ENCODE measurements around the gene PCLO. TPM values are rescaled to one million over a fixed set of nuclear protein-coding genes. Genes with fewer than 3 reads are reported as not detected.

PCLO gene
- total RNA-seq, 4 donors from 2014 or later, result 4.9 to 7.4 (median 6.1) TPM

- TF ChIP-seq POLR2AphosphoS5 (IDR thresholded peaks at IDR 0.05) (no peak), EP300 (IDR thresholded peaks at IDR 0.05) (no peak), POLR2A (IDR thresholded peaks at IDR 0.05) (no peak), CTCF (IDR thresholded peaks at IDR 0.05) (no peak)
Observed at GRCh38 chr7:82789883-82790609, 372.6 kb downstream of the PCLO start.

GRCh38 chr7:82778021-82778420, 384.7 kb downstream of the PCLO start:
- H3K36me3 ChIP-seq, result no peaks in the 10 kb centered on the region
- no peaks in the 10 kb centered on the region for H3K9me3 ChIP-seq
- WGBS, result 9% methylated on average over 1 of the region's 1 CpG
- TF ChIP-seq POLR2AphosphoS5 (IDR thresholded peaks at IDR 0.05) (no peak), POLR2A (IDR thresholded peaks at IDR 0.05) (no peak), CTCF (IDR thresholded peaks at IDR 0.05) (no peak), EP300 (IDR thresholded peaks at IDR 0.05) (no peak)
- no peaks in the 10 kb centered on the region for H3K27me3 ChIP-seq
- H3K4me3 ChIP-seq, result no peak overlapping the region
- DNase-seq (ENCODE audit: low spot score in 2 of 2), result no peak
- no peaks in the 10 kb centered on the region for H3K4me1 ChIP-seq
- H3K27ac ChIP-seq, result no peak overlapping the region

More at GRCh38 chr7:82789883-82790609, 372.6 kb downstream of the PCLO start:
- H3K27ac ChIP-seq, result no peak overlapping the region
- no peaks in the 10 kb centered on the region for H3K27me3 ChIP-seq
- no peaks in the 10 kb centered on the region for H3K9me3 ChIP-seq
- H3K4me3 ChIP-seq, result no peak overlapping the region
- DNase-seq (ENCODE audit: low spot score in 2 of 2), result no peak
- WGBS, result 25% methylated on average over 5 of the region's 5 CpGs
- H3K36me3 ChIP-seq, result no peaks in the 10 kb centered on the region
- H3K4me1 ChIP-seq, result no peaks in the 10 kb centered on the region

- Histone ChIP-seq H3K27ac (no peak overlapping the region), H3K27me3 (no peaks in the 10 kb centered on the region), H3K4me1 (no peaks in the 10 kb centered on the region), H3K9me3 (no peaks in the 10 kb centered on the region), H3K4me3 (no peak overlapping the region), H3K36me3 (no peaks in the 10 kb centered on the region)
- DNase-seq (ENCODE audit: low spot score in 2 of 2), result no peak
- no peak for TF ChIP-seq POLR2A (IDR thresholded peaks at IDR 0.05)
- 85% methylated on average over 3 of the region's 3 CpGs for WGBS
Observed at GRCh38 chr7:82762880-82763279, 399.8 kb downstream of the PCLO start.

- Histone ChIP-seq H3K27ac (no peak overlapping the region), H3K4me3 (no peak overlapping the region), H3K4me1 (no peaks in the 10 kb centered on the region), H3K36me3 (no peaks in the 10 kb centered on the region), H3K9me3 (no peaks in the 10 kb centered on the region), H3K27me3 (no peaks in the 10 kb centered on the region)
- TF ChIP-seq POLR2AphosphoS5 (IDR thresholded peaks at IDR 0.05), result no peak
- TF ChIP-seq POLR2A (IDR thresholded peaks at IDR 0.05), result no peak
- TF ChIP-seq EP300 (IDR thresholded peaks at IDR 0.05), result no peak
- no peak for TF ChIP-seq CTCF (IDR thresholded peaks at IDR 0.05)
- no peak for DNase-seq (ENCODE audit: low spot score in 2 of 2)
- WGBS, result 73% methylated on average over 2 of the region's 2 CpGs
Observed at GRCh38 chr7:82760831-82761230, 401.9 kb downstream of the PCLO start.

- H3K4me1 ChIP-seq, result no peaks in the 10 kb centered on the region
- no peak overlapping the region for H3K4me3 ChIP-seq
- H3K27ac ChIP-seq, result no peak overlapping the region
- H3K9me3 ChIP-seq, result no peaks in the 10 kb centered on the region
- no peak for TF ChIP-seq POLR2A (IDR thresholded peaks at IDR 0.05)
- no peak for TF ChIP-seq POLR2AphosphoS5 (IDR thresholded peaks at IDR 0.05)
- TF ChIP-seq CTCF (IDR thresholded peaks at IDR 0.05), result no peak
- TF ChIP-seq EP300 (IDR thresholded peaks at IDR 0.05), result no peak
- no peak for DNase-seq (ENCODE audit: low spot score in 2 of 2)
- no peaks in the 10 kb centered on the region for H3K36me3 ChIP-seq
- H3K27me3 ChIP-seq, result no peaks in the 10 kb centered on the region
Observed at GRCh38 chr7:82760074-82760473, 402.6 kb downstream of the PCLO start.
